ENCODE results near the gene CACNA2D4.

CACNA2D4 gene

DNA sequence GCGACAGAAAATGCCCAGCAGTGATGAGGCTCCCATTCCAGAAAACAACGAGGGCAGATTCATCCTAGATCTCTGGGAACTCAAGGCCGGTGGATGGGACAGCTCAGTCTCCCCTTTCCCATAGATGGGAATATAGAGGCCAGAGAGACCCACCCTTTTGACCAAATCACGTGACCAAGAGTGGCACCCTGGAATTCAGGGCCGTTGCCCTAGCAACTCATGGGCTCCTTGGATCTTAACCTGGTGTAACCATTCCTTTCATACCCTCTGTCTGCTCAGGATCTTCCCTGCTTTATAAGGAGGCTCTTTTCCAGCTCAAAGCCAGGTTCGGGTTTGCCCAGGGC lies 106.5 kb downstream of the CACNA2D4 start:
- DNase-seq, result no peak

GRCh38 chr12:1811281-1811947 lies 107.0 kb downstream of the CACNA2D4 start:
- peak; percentile 44 for DNase-seq

DNA sequence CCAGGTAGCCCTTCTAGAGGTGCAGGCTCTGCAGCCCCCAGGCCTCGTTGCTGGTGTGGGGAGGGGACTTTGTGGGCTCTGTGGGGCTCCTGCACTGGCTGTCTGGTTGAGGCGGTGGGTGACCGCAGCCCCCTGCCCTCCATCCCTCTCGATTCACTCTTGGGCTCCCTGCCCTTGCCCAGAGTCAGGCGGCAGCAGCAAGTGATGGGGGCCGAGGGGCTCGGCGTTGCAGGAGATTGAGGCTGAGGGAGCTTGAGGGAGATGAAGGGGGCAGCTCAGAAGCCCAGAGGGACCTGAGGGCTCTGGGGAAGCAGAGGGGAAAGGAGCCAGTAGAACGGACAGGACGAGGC lies 107.5 kb downstream of the CACNA2D4 start:
- DNase-seq, result no peak

GRCh38 chr12:1810201-1810930 lies 108.1 kb downstream of the CACNA2D4 start:
- no peak for DNase-seq

DNA sequence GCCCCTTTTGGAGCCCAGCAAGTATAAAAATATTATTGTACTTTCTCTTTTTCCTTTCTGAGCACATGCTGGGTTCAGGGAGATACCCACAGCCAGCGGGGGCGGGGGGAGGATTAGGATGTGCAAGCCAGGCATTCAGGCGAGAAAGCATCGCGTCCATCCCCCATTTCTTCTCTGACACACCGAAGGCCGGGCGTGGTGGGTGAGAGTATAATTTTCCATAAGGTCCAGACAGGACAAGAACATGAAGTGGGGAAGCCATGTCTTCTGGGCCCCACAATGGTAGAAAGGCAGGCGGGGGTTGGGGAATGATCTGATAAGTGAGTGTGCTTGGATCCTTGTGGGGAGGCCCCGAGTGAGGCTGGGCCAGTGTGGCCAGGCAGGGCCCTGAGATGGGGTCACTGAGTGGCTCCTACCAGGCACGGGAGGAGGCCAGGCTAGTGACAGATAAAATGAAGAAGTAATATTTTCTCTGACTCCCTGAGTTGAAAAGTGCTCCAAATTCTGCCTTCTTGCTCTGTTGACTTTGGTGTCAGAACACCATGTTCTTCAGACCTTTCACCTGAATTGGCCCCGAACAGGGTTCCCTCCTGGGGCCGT lies 108.8 kb downstream of the CACNA2D4 start:
- DNase-seq, result no peak

DNA sequence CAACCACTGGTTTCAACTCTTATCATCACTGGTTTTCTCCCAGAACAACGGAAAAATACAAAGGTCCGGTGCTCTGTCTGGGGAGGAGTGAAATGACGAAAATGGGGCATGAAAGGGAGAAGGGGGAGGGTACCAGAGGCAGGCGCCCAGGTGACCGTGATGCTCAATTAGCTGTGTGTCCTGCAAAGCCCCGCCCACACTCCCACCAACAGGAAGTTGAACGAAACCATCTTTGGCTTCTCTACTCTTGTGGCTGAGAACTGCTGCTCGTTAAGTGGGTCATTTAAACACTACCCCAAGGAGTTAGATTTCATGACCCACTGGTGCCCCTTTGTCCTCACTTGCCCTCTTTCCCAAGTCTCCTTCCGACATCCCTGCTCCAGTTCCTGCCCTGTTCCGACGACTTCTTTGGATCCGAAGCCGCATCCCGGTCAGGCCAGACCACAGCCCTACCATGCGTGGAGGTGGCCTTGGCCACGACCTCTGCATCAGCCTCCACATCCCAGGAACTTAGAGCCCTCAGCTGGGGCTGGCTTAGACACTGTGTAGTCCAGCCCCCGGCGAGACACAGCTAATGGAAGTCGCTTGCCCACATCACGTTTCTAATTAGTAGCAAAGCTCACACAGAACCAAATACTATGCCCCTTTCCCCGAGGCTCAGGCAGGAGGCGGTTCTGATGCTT lies 109.5 kb downstream of the CACNA2D4 start:
- no peak for DNase-seq

GRCh38 chr12:1808036-1808797 lies 110.2 kb downstream of the CACNA2D4 start:
- DNase-seq, result no peak

GRCh38 chr12:1807087-1807860 lies 111.2 kb downstream of the CACNA2D4 start:
- no peak for DNase-seq

DNA sequence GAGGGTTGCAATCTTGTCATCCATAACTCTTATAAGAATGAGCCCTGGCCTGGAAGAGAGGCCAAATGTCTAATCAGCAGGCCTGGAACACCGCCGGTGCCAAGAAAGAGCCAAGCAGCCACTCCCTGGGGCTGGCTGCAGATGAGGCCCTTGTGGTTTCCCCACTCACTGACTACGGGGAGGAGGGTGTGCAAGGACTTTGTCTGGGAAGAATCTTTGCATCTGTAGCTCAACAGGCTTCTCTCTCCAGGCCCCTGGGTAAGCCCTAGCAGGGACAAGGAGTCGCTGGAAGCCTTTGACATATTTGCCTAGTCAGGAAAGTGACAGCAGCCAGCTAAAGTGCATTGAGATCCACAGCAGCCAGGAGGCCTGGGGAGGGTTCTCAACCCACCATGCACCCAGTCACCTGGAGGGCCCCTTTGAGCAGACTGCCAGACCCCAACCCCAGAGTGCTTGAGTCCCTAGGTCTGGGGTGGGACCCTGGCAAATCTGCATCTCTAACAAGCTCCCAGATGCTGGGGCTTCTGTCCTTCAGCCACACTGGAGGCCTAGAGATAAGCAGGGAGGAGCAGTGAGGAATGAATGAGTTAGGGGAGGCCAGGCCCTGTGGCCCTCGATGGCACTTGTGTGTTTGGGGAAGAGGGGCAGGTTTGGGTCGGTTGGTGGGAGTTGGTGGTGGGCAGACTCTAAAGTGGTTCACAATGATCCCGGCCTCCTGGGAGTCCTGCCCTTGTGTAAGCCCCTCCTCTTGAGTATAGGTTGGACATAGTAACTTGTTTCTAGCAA lies 112.0 kb downstream of the CACNA2D4 start:
- no peak for DNase-seq

GRCh38 chr12:1805441-1806081 lies 112.9 kb downstream of the CACNA2D4 start:
- DNase-seq, result no peak

DNA sequence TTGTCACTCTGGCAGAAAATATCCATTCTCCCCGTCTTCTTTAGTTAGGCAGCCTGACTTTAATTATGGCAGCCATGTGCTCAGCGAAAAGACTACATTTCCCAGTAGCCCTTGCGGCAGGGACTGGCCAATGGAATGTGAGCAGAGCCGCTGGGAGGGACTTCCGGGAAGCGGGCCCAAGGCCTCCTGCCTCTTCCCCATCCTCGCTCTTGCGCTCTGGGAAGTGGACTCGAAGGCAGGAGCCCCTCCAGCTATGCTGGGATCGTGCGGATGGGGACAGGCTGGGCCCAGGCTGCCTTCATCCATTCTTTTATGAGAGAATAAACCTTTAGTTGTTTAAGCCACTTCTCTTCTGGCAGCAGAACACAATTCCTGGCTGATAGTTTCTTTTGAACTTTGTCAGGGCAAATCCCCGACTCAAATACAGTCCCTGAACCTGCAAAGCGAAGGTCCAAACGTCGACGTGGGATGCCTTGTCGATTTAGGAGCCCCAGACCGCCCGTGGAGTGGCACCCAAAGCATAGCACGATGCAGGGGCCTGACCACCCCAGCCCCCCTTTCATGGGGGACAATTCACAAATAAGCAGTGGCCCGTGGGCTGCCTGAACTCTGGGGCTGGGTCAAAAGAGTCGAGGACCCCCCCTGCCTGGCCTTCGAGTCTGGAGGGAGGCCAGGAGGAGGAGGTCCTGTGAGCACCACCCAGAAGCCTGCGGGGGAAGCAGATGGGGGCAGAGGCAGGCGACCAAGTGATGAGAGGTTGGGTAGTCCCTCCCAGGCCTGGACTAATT lies 113.7 kb downstream of the CACNA2D4 start:
- peak; percentile 81 for DNase-seq

DNA sequence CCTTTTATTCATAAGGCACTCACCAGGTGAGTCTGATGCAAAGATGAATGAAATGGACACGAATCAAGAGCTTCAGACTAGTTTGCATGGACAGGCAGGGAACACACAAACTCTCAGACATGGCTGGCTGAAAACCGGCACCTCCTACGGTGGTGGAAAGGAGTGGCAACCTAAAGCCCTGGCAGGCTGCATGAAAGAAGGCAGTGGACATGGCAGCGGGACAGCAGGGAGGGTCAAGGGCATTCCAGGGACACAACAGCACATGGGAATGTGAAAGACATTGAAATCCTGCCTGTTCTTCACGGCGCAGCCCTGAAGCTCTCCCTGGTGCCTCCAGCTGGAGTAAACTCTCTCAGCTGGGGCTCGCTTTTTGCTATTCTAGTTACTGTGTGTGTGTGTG lies 114.7 kb downstream of the CACNA2D4 start:
- no peak for DNase-seq

- no peak for DNase-seq
Measured at GRCh38 chr12:1801303-1801975, 117.0 kb downstream of the CACNA2D4 start.

DNA sequence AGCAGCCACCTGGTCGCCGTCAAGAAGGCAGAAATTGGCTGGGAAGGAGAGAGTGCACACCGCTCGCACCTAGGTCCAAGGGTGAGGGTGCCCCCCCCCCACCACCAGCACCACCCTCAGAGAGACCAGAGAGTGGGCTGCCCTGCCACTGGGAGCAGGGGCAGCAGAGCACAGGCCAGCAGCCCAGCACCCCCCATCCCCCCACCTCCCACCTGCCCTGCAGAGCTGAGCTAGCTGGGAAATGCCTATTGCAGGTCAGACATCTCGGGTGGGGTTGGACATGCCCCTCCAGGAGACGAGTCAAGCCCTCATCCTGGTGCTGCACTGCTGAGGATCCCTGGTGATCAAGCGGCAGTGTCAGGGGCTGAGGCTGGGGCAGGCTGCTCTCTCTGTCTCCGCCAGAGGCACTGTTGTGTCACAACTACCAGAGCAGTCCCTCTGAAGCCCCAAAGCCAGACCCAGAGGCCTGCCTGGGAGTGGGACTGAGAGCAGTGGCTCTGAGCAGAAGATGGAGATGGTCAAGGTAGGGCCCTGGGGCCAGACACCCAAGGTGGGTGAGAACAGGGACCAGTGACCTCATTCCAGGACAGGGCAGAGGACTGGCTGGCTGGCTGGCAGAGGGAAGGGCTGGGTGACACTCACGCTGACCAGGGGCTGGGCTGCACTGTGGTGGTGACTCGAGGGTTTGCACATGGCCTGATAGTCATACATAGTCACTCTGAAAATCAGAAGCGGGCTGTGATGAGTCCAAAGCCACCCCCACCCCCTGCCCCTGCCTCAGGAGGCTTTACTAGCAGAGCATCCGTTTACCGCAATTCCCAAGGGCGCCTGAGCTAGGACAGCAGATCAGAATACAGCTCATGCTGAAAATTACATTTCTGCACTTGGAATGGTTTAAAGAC lies 117.8 kb downstream of the CACNA2D4 start:
- DNase-seq, result no peak

GRCh38 chr12:1799882-1800400 lies 118.5 kb downstream of the CACNA2D4 start:
- DNase-seq, result no peak

DNA sequence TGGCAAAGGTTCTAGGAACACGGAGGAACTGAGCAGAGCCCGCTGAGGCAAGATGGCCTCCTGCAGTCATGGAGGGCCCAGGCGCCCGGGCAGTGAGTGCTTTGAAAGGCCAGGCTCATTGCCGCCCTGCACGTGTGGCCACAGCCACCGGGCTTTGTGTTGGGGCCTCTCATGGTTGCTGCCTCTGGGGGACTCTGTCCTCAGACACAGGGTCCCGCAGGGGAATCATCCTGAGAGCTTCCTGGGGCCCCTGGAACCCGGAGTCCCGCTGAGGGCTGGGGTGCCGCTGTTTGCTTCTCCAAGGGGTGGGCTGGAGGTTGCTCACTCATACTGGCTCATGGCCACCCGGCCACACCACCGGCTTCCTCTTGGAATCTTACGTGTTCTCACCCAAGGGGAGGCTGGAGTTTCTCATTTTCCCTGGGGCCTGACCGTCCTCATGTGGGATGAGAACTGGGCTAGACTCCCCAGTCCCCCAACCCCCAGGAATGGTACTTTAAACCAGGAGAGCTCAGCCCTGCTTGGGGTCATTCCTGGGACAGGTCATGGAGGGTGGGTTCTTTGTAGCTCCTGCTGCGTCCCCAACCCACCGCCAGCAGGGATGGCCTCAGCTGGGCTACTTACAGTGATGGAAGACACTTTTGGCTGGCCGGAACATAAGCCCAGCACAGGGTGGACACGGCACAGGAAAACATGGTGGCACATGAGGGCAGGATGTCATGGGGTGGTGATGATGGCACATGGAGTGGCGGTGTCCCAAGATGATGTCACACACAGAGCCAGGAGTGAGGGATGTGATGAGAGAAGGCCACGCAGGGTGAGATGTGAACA lies 119.2 kb downstream of the CACNA2D4 start:
- no peak for DNase-seq

DNA sequence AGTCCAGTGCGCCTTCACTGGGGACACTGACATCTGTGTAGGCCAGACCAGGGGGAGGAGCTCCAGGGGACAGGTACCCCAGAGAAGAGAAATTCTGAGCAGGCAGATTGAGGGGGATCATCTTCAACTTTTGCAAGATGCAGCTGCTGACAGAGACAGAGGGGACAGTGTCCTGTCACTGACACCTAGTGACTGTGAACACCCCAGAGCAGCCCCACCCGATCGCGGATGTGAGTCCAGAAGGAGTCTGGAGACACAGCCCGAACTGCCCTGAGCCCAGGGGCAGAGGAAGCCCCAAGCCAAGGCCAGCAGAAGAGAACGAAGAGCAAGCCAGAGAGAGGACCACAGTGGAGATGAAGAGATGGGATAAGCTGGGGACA lies 119.8 kb downstream of the CACNA2D4 start:
- DNase-seq, result no peak
